Trophoblast cell (in vitro differentiated cells and primary cell): Measurements from ENCODE around the gene MEF2D.

Source experiments
- DNase-seq, 2 donors: peaks; one replicate each; pipeline ENCODE4 v3.0.0-alpha.2; 2016
- H2AFZ ChIP-seq: 2 replicates; pipeline ENCODE4 v1.6.1; 2013; ENCODE audit warnings: low read length, moderate library complexity, mild to moderate bottlenecking; ENCODE audit not compliant: insufficient read depth, poor library complexity
- H2AK5ac ChIP-seq: 2 replicates; pipeline ENCODE4 v1.6.1; 2013; ENCODE audit warnings: mild to moderate bottlenecking, low read length
- H2BK120ac ChIP-seq: 2 replicates; pipeline ENCODE4 v1.6.1; 2013; ENCODE audit warnings: low read length, mild to moderate bottlenecking, moderate library complexity; ENCODE audit not compliant: insufficient read depth, poor library complexity
- H2BK12ac ChIP-seq: 2 replicates; pipeline ENCODE4 v1.6.1; 2013; ENCODE audit warnings: mild to moderate bottlenecking, low read length, moderate library complexity
- H2BK5ac ChIP-seq: 2 replicates; pipeline ENCODE4 v1.6.1; 2013; ENCODE audit warnings: low read length, low read depth, moderate library complexity, mild to moderate bottlenecking; ENCODE audit not compliant: poor library complexity
- H3K14ac ChIP-seq: 2 replicates; pipeline ENCODE4 v1.6.1; 2013; ENCODE audit warnings: mild to moderate bottlenecking, low read length
- H3K18ac ChIP-seq: 2 replicates; pipeline ENCODE4 v1.6.1; 2013; ENCODE audit warnings: mild to moderate bottlenecking, low read length
- H3K23ac ChIP-seq: 2 replicates; pipeline ENCODE4 v1.6.1; 2013; ENCODE audit warnings: low read length
- H3K27ac ChIP-seq: 2 replicates; pipeline ENCODE4 v1.5.1; 2013; ENCODE audit warnings: low read depth, mild to moderate bottlenecking, inconsistent platforms, low read length, moderate library complexity
- H3K27me3 ChIP-seq: 2 replicates; pipeline ENCODE4 v1.6.1; 2013; ENCODE audit warnings: inconsistent platforms, mild to moderate bottlenecking, low read length, moderate library complexity; ENCODE audit not compliant: insufficient read depth
- H3K36me3 ChIP-seq, 2 experiments: 1 replicate in 1 of 2; 2 replicates in 1 of 2; pipeline ENCODE4 v1.6.1; 2013; ENCODE audit warnings: low read length in 2 of 2, mild to moderate bottlenecking in 2 of 2, moderate library complexity in 1 of 2; ENCODE audit not compliant: insufficient read depth in 2 of 2, control insufficient read depth in 1 of 2
- H3K4ac ChIP-seq: 2 replicates; pipeline ENCODE4 v1.6.1; 2013; ENCODE audit warnings: low read depth, mild to moderate bottlenecking, low read length, moderate library complexity
- H3K4me1 ChIP-seq, 2 experiments: 1 replicate in 1 of 2; 2 replicates in 1 of 2; pipeline ENCODE4 v1.6.1; 2013; ENCODE audit warnings: low read length in 2 of 2, mild to moderate bottlenecking in 2 of 2, moderate library complexity in 1 of 2; ENCODE audit not compliant: insufficient read depth in 2 of 2, control insufficient read depth in 1 of 2
- H3K4me2 ChIP-seq: 2 replicates; pipeline ENCODE4 v1.6.1; 2013; ENCODE audit warnings: inconsistent platforms, mild to moderate bottlenecking, low read length, moderate library complexity
- H3K4me3 ChIP-seq: 2 replicates; pipeline ENCODE4 v1.5.1; 2013; ENCODE audit warnings: mild to moderate bottlenecking, low read depth, low read length, inconsistent platforms
- H3K79me1 ChIP-seq: one replicate; pipeline ENCODE4 v1.6.1; 2013; ENCODE audit warnings: low read length
- H3K79me2 ChIP-seq: 2 replicates; pipeline ENCODE4 v1.6.1; 2013; ENCODE audit warnings: low read length, mild to moderate bottlenecking; ENCODE audit not compliant: control insufficient read depth, insufficient read depth, poor library complexity
- H3K9ac ChIP-seq: 2 replicates; pipeline ENCODE4 v1.6.1; 2013; ENCODE audit warnings: mild to moderate bottlenecking, low read length
- H3K9me3 ChIP-seq: 2 replicates; pipeline ENCODE4 v1.6.1; 2013; ENCODE audit warnings: low read depth, mild to moderate bottlenecking, control low read depth, inconsistent platforms, low read length; ENCODE audit not compliant: insufficient read depth
- H4K12ac ChIP-seq: 2 replicates; pipeline ENCODE4 v1.6.1; 2013; ENCODE audit warnings: low read depth, mild to moderate bottlenecking, low read length, moderate library complexity
- H4K8ac ChIP-seq: 2 replicates; pipeline ENCODE4 v1.6.1; 2013; ENCODE audit warnings: low read depth, mild to moderate bottlenecking, low read length, moderate library complexity
- H4K91ac ChIP-seq: one replicate; pipeline ENCODE4 v1.6.1; 2013; ENCODE audit warnings: low read depth, mild to moderate bottlenecking, low read length, moderate library complexity
- WGBS: extraction: QIAGEN DNeasy Blood & Tissue Kit; methylation state at CpG from one replicate; pipeline ENCODE4 v1.1.7; 2013; ENCODE audit warnings: missing lambda C conversion rate; ENCODE audit not compliant: insufficient read length, insufficient coverage; ENCODE audit errors: extremely low coverage; 5-methylcytosine and 5-hydroxymethylcytosine counted together

The MEF2D gene

GRCh38 chr1:156433602-156434001 lies 67.0 kb downstream of the MEF2D start:
- no peak overlapping the region for H2BK12ac ChIP-seq
- H3K27ac ChIP-seq = no peak overlapping the region
- no peak for DNase-seq
- no peak overlapping the region for H3K9ac ChIP-seq
- peaks cover 5% of the 10 kb centered on the region for H3K9me3 ChIP-seq
- H2AFZ ChIP-seq = no peak overlapping the region
- H3K4me2 ChIP-seq = no peak overlapping the region
- H3K14ac ChIP-seq = no peak overlapping the region
- no peak overlapping the region for H3K4me3 ChIP-seq
- H2BK5ac ChIP-seq = no peak overlapping the region
- H3K27me3 ChIP-seq = peaks cover 69% of the 10 kb centered on the region
- H3K79me2 ChIP-seq = no peaks in the 10 kb centered on the region
- H3K23ac ChIP-seq = no peak overlapping the region
- H4K91ac ChIP-seq = no peak overlapping the region
- H2BK120ac ChIP-seq = no peak overlapping the region
- no peak overlapping the region for H4K8ac ChIP-seq
- no peak overlapping the region for H3K18ac ChIP-seq
- no peaks in the 10 kb centered on the region for H3K36me3 ChIP-seq
- no peak overlapping the region for H4K12ac ChIP-seq
- peaks cover 14 to 19% of the 10 kb centered on the region in 2 experiments for H3K4me1 ChIP-seq
- no CpG with 5 or more reads among the region's 1 CpG for WGBS
- H2AK5ac ChIP-seq = no peak overlapping the region
- no peaks in the 10 kb centered on the region for H3K79me1 ChIP-seq
- no peak overlapping the region for H3K4ac ChIP-seq

- no peak overlapping the region for H3K23ac ChIP-seq
- no peak overlapping the region for H3K4me2 ChIP-seq
- no peak overlapping the region for H3K18ac ChIP-seq
- peaks cover 14 to 19% of the 10 kb centered on the region in 2 experiments for H3K4me1 ChIP-seq
- H3K27me3 ChIP-seq = peaks cover 70% of the 10 kb centered on the region
- H3K4me3 ChIP-seq = no peak overlapping the region
- H2AFZ ChIP-seq = no peak overlapping the region
- no CpG with 5 or more reads among the region's 4 CpGs for WGBS
- no peak overlapping the region for H3K9ac ChIP-seq
- no peak for DNase-seq
- H2BK12ac ChIP-seq = no peak overlapping the region
- H2BK5ac ChIP-seq = no peak overlapping the region
- H4K91ac ChIP-seq = no peak overlapping the region
- H3K14ac ChIP-seq = no peak overlapping the region
- H2BK120ac ChIP-seq = no peak overlapping the region
- no peak overlapping the region for H3K27ac ChIP-seq
- H3K36me3 ChIP-seq = no peaks in the 10 kb centered on the region
- no peak overlapping the region for H2AK5ac ChIP-seq
- H3K79me2 ChIP-seq = no peaks in the 10 kb centered on the region
- no peak overlapping the region for H3K4ac ChIP-seq
- H3K79me1 ChIP-seq = no peaks in the 10 kb centered on the region
- no peak overlapping the region for H4K12ac ChIP-seq
- peaks cover 5% of the 10 kb centered on the region for H3K9me3 ChIP-seq
- H4K8ac ChIP-seq = no peak overlapping the region
Measured at GRCh38 chr1:156433032-156433431, 67.5 kb downstream of the MEF2D start.

- no CpG with 5 or more reads among the region's 11 CpGs for WGBS
- H3K14ac ChIP-seq = no peak overlapping the region
- H3K9me3 ChIP-seq = peaks cover 5% of the 10 kb centered on the region
- H3K9ac ChIP-seq = no peak overlapping the region
- peaks cover 14 to 19% of the 10 kb centered on the region in 2 experiments for H3K4me1 ChIP-seq
- peaks cover 70% of the 10 kb centered on the region for H3K27me3 ChIP-seq
- no peak overlapping the region for H4K12ac ChIP-seq
- no peak overlapping the region for H2BK120ac ChIP-seq
- DNase-seq = no peak
- no peak overlapping the region for H3K4me2 ChIP-seq
- no peak overlapping the region for H2BK12ac ChIP-seq
- H3K4ac ChIP-seq = no peak overlapping the region
- H3K4me3 ChIP-seq = peak overlapping the region; percentile 20
- no peaks in the 10 kb centered on the region for H3K79me1 ChIP-seq
- no peaks in the 10 kb centered on the region for H3K79me2 ChIP-seq
- H2BK5ac ChIP-seq = no peak overlapping the region
- no peak overlapping the region for H3K27ac ChIP-seq
- H4K8ac ChIP-seq = no peak overlapping the region
- no peak overlapping the region for H2AFZ ChIP-seq
- no peak overlapping the region for H3K23ac ChIP-seq
- H4K91ac ChIP-seq = no peak overlapping the region
- H3K18ac ChIP-seq = no peak overlapping the region
- H2AK5ac ChIP-seq = no peak overlapping the region
- H3K36me3 ChIP-seq = no peaks in the 10 kb centered on the region
Measured at GRCh38 chr1:156432669-156433018, 67.9 kb downstream of the MEF2D start.

GRCh38 chr1:156431769-156432668 lies 68.6 kb downstream of the MEF2D start:
- DNase-seq = no peak

More at GRCh38 chr1:156431769-156432668, 68.6 kb downstream of the MEF2D start:
- H2AFZ ChIP-seq = no peak overlapping the region
- H4K12ac ChIP-seq = no peak overlapping the region
- no peak overlapping the region for H3K23ac ChIP-seq
- H3K27ac ChIP-seq = no peak overlapping the region
- H3K4ac ChIP-seq = no peak overlapping the region
- no peak overlapping the region for H3K18ac ChIP-seq
- H2BK12ac ChIP-seq = no peak overlapping the region
- peaks cover 4% of the 10 kb centered on the region for H3K9me3 ChIP-seq
- no peaks in the 10 kb centered on the region for H3K79me1 ChIP-seq
- no peak overlapping the region for H4K8ac ChIP-seq
- H3K14ac ChIP-seq = no peak overlapping the region
- H3K27me3 ChIP-seq = peaks cover 64% of the 10 kb centered on the region
- H3K79me2 ChIP-seq = no peaks in the 10 kb centered on the region
- H4K91ac ChIP-seq = no peak overlapping the region
- no peak overlapping the region for H2AK5ac ChIP-seq
- no peak overlapping the region for H3K4me3 ChIP-seq
- no peak overlapping the region for H3K9ac ChIP-seq
- no peak overlapping the region for H2BK5ac ChIP-seq
- H2BK120ac ChIP-seq = no peak overlapping the region
- WGBS = no CpG with 5 or more reads among the region's 12 CpGs
- peaks cover 14 to 19% of the 10 kb centered on the region in 2 experiments for H3K4me1 ChIP-seq
- H3K36me3 ChIP-seq = no peaks in the 10 kb centered on the region
- no peak overlapping the region for H3K4me2 ChIP-seq
